OCI-LY3 (cell line): ENCODE measurements around the gene ASTN1.

Experiments
- H2AFZ ChIP-seq: fragments of 200-600, 300-600 bp; shearing (Covaris generic); 2 replicates; pipeline ENCODE4 v1.6.0; 2014; ENCODE audit warnings: antibody characterized with exemption, low read depth, low read length
- H3K27ac ChIP-seq: fragments of 200-600, 300-600 bp; sonication (generic); 2 replicates; pipeline ENCODE4 v1.5.1; 2014; ENCODE audit warnings: mild to moderate bottlenecking, low read length, moderate library complexity, mixed read lengths
- H3K27me3 ChIP-seq: fragments of 200-600, 300-600 bp; sonication (generic); 2 replicates; pipeline ENCODE4 v1.6.1; 2014; ENCODE audit warnings: low read depth, low read length, mixed read lengths
- H3K36me3 ChIP-seq: fragments of 200-600, 300-600 bp; sonication (generic); replicated peaks from 2 replicates; pipeline ENCODE3; 2014; ENCODE audit warnings: low read depth, low read length, mixed read lengths
- H3K4me1 ChIP-seq: fragments of 300-600, 200-600 bp; sonication (generic); 2 replicates; pipeline ENCODE4 v1.6.1; 2014; ENCODE audit warnings: low read length, mixed read lengths
- H3K4me2 ChIP-seq: fragments of 200-600, 300-600 bp; sonication (generic); 2 replicates; pipeline ENCODE4 v1.6.1; 2014; ENCODE audit warnings: low read length, mixed read lengths
- H3K4me3 ChIP-seq: fragments of 300-600, 200-600 bp; sonication (generic); 2 replicates; pipeline ENCODE4 v1.5.1; 2014; ENCODE audit warnings: antibody characterized with exemption, mild to moderate bottlenecking, low read length, moderate library complexity
- H3K79me2 ChIP-seq: fragments of 300-600, 200-600 bp; shearing (Covaris generic); 2 replicates; pipeline ENCODE4 v1.6.1; 2014; ENCODE audit warnings: mild to moderate bottlenecking, low read length, mixed read lengths
- H3K9ac ChIP-seq: fragments of 300-600, 200-600 bp; shearing (Covaris generic); 2 replicates; pipeline ENCODE4 v1.6.0; 2014; ENCODE audit warnings: mild to moderate bottlenecking, low read length, moderate library complexity
- H3K9me3 ChIP-seq: fragments of 200-600, 300-600 bp; shearing (Covaris generic); 2 replicates; pipeline ENCODE4 v1.6.1; 2014; ENCODE audit warnings: low read length, mixed read lengths; ENCODE audit not compliant: insufficient read depth
- H4K20me1 ChIP-seq: fragments of 200-600, 300-600 bp; sonication (generic); 2 replicates; pipeline ENCODE4 v1.6.1; 2016; ENCODE audit warnings: low read length, mixed read lengths; ENCODE audit not compliant: insufficient read depth
- CTCF ChIP-seq: fragments of 200-600, 300-600 bp; sonication (generic); IDR thresholded peaks from 2 replicates; pipeline ENCODE4 v1.5.1; 2014; ENCODE audit warnings: antibody characterized with exemption, low read length, low read depth
- EZH2phosphoT487 ChIP-seq: fragments of 200-600 bp; shearing (Covaris generic); IDR thresholded peaks from 2 replicates; pipeline ENCODE4 v1.6.1; 2018; ENCODE audit warnings: antibody characterized with exemption, mixed run types, low read depth

Gene ASTN1

GRCh38 chr1:177021687-177022086 lies 142.8 kb downstream of the ASTN1 start:
- no peak overlapping the region for H3K4me3 ChIP-seq
- H4K20me1 ChIP-seq, result no peaks in the 10 kb centered on the region
- H3K79me2 ChIP-seq, result no peaks in the 10 kb centered on the region
- H3K27ac ChIP-seq, result no peak overlapping the region
- H3K36me3 ChIP-seq, result no peaks in the 10 kb centered on the region
- H3K9ac ChIP-seq, result no peak overlapping the region
- no peaks in the 10 kb centered on the region for H3K4me1 ChIP-seq
- no peak overlapping the region for H2AFZ ChIP-seq
- H3K9me3 ChIP-seq, result no peaks in the 10 kb centered on the region
- peaks cover 12% of the 10 kb centered on the region; the same call in 1 of the 2 replicates for H3K27me3 ChIP-seq
- TF ChIP-seq CTCF (no peak), EZH2phosphoT487 (no peak)
- no peak overlapping the region for H3K4me2 ChIP-seq

- Histone ChIP-seq H3K9ac (no peak overlapping the region), H4K20me1 (no peaks in the 10 kb centered on the region), H3K4me2 (no peak overlapping the region), H3K27ac (no peak overlapping the region), H3K79me2 (no peaks in the 10 kb centered on the region), H3K9me3 (no peaks in the 10 kb centered on the region), H3K4me3 (no peak overlapping the region), H3K27me3 (peaks cover 15% of the 10 kb centered on the region; the same call in 1 of the 2 replicates), H3K36me3 (no peaks in the 10 kb centered on the region), H2AFZ (no peak overlapping the region), H3K4me1 (no peaks in the 10 kb centered on the region)
- no peak for TF ChIP-seq EZH2phosphoT487
- TF ChIP-seq CTCF, result no peak
Observed at GRCh38 chr1:177020851-177021589, 143.5 kb downstream of the ASTN1 start.

GRCh38 chr1:177017287-177017852 lies 147.1 kb downstream of the ASTN1 start:
- no peaks in the 10 kb centered on the region for H4K20me1 ChIP-seq
- peaks cover 23% of the 10 kb centered on the region for H3K27me3 ChIP-seq
- H3K36me3 ChIP-seq, result no peaks in the 10 kb centered on the region
- no peak overlapping the region for H3K9ac ChIP-seq
- no peak overlapping the region for H3K4me2 ChIP-seq
- no peaks in the 10 kb centered on the region for H3K79me2 ChIP-seq
- no peak overlapping the region for H3K4me3 ChIP-seq
- TF ChIP-seq CTCF (no peak), EZH2phosphoT487 (no peak)
- no peaks in the 10 kb centered on the region for H3K9me3 ChIP-seq
- H3K27ac ChIP-seq, result no peak overlapping the region
- H2AFZ ChIP-seq, result no peak overlapping the region
- H3K4me1 ChIP-seq, result no peaks in the 10 kb centered on the region

GRCh38 chr1:177014325-177014724 lies 150.2 kb downstream of the ASTN1 start:
- H3K36me3 ChIP-seq, result no peaks in the 10 kb centered on the region
- H3K27ac ChIP-seq, result no peak overlapping the region
- no peak overlapping the region for H2AFZ ChIP-seq
- no peaks in the 10 kb centered on the region for H4K20me1 ChIP-seq
- H3K4me3 ChIP-seq, result no peak overlapping the region
- H3K4me1 ChIP-seq, result no peaks in the 10 kb centered on the region
- H3K79me2 ChIP-seq, result no peaks in the 10 kb centered on the region
- no peak overlapping the region for H3K9ac ChIP-seq
- H3K4me2 ChIP-seq, result no peak overlapping the region
- H3K9me3 ChIP-seq, result no peaks in the 10 kb centered on the region
- H3K27me3 ChIP-seq, result peaks cover 30% of the 10 kb centered on the region
- TF ChIP-seq EZH2phosphoT487 (no peak), CTCF (no peak)
